Stimulated activated CD4-positive, alpha-beta T cell treated with anti-CD3 and anti-CD28 coated beads, TNF-alpha, amount 100 ng/mL, for 4 hours (primary cell): ENCODE measurements around the gene TLCD3A.
"Not testable (repeated sequence)": the region's sequence is repeated elsewhere in the genome, so short reads cannot be mapped to it uniquely, and the experiment has no call there.

Experiments
- DNase-seq, 3 experiments: peaks; one replicate each; pipeline ENCODE4 v3.0.0-alpha.2; 2020; ENCODE audit warnings: low read depth in 3 of 3

The TLCD3A gene

GRCh38 chr17:787641-788221 lies 55.3 kb downstream of the TLCD3A start:
- DNase-seq: no peak

GRCh38 chr17:788551-788950 lies 56.2 kb downstream of the TLCD3A start:
- no peak for DNase-seq

DNA sequence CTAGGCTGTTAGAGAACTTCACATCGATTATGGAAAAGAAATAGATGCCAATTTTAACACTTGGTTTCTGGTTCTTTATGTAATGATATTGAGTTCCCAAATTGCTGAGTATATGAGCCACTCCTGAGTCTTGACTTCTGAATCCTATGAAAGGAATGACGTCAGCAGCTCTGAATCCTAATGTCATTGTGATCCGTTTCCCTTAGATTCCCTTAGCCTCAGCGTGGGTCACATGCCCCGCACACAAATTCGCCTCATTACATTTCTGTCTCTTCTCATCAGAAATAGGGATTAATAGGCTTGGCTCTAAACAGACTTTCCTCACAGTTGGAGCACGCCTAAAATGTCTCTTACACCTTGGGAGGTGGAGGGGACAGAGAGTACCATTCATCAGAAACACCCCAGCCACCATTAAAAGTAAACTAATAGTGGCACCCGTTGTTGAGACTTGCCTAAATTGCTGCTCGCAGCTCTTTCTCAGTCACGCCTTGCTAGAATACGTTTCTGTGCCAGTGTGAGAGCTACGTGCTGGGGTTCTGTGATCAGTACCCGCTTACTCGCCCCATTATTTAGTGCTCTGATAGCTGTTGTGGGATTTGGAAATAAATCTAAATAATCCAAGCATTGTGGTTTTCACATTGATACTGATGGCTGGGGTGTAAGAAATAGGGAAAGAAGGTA lies 56.9 kb downstream of the TLCD3A start:
- no peak for DNase-seq

DNA sequence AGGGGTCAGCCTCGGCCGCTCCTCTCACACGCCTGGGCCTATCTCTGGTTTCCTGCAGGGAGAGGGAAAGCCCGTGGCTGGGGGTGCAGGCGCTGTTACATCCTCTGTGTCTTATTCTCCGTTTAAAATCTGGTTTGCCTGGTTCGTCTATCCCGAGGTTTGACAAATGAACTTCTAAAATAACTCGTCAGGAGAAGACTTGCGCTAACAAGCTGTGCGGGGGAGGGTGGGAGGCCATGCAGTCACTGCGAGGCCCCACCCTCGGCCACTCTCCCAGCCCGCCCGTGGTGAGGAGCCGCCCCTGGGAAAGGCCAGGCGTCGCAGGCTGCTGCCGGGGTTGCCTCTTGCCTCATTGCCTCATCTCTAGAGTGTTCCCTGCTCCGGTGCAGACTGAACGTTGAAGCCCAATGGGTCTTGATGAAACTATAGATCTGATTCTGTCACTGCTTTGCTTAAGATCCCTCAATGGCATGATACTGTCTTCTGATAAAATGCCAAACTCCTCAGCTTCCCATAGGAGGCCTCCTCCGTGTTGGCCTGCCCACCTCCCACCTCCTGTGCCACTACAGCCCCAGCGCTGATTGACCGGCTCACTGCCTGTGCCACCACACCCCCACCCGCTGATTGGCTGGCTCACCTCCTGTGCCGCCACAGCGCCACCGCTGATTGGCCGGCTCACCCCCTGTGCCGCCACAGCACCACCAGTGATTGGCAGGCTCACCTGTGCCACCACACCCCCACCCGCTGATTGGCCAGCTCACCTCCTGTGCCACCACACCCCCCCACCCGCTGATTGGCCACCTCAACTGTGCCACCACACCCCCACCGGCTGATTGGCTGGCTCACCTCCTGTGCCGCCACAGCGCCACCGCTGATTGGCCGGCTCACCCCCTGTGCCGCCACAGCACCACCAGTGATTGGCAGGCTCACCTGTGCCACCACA lies 57.8 kb downstream of the TLCD3A start:
- DNase-seq: not testable (repeated sequence)

DNA sequence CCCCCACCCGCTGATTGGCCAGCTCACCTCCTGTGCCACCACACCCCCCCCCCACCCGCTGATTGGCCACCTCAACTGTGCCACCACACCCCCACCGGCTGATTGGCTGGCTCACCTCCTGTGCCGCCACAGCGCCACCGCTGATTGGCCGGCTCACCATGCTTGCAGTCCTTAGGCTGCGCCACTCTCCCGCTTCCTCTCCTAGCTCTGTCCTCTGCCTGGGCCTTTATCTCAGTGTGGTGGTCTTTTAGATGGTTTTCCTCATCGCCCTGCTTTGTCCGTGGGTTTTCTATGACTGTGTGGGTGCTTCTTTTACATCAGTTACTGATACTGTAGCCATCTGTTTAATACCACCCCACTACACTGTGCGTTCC lies 58.5 kb downstream of the TLCD3A start:
- not testable (repeated sequence) for DNase-seq

DNA sequence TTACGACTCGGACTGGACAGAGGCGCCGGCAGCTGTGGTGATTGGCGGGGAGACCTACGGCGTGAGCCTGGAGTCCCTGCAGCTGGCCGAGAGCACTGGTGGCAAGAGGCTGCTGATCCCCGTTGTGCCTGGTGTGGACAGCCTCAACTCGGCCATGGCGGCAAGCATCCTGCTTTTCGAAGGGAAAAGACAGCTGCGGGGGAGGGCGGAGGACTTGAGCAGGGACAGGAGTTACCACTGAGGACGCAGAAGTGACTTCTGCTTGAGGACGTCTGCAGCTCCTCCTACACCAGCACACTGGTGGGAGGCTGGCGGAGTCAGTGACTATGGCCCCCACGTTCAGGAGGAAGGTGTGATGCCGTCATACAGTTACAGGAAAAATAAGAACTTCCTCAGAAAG lies 59.4 kb downstream of the TLCD3A start:
- no peak for DNase-seq

- no peak for DNase-seq
Observed at GRCh38 chr17:792277-792676, 59.9 kb downstream of the TLCD3A start.
